Keratinocyte (primary cell): ENCODE data around the gene TSPAN18.

ENCODE experiments used
- CTCF ChIP-seq, 3 experiments: IDR thresholded peaks in 1 of 3; conservative IDR thresholded peaks in 1 of 3; optimal IDR thresholded peaks in 1 of 3; 2 replicates in 2 of 3; 3 replicates in 1 of 3; pipeline versions ENCODE3 to v1.5.1; 2011; ENCODE audit warnings: low read length in 3 of 3, mild to moderate bottlenecking in 3 of 3, moderate library complexity in 2 of 3, control low read depth in 1 of 3, inconsistent platforms in 1 of 3; ENCODE audit not compliant: insufficient read depth in 2 of 3; ENCODE audit errors: extremely low read depth in 1 of 3
- EZH2 ChIP-seq: IDR thresholded peaks from one replicate; pipeline ENCODE4 v1.6.1; 2012; ENCODE audit warnings: inconsistent platforms, mild to moderate bottlenecking, low read length, moderate library complexity

- no peak for TF ChIP-seq CTCF (optimal IDR thresholded peaks at IDR 0.05 in 1 of 3, IDR thresholded peaks at IDR 0.05 in 1 of 3, conservative IDR thresholded peaks at IDR 0.05 in 1 of 3; ENCODE audit: extremely low read depth in 1 of 3, insufficient read depth in 2 of 3, low read length in 3 of 3)
- peak; percentile 11 for TF ChIP-seq EZH2
Measured at GRCh38 chr11:44839458-44840084, 112.8 kb downstream of the TSPAN18 start.
